NCI-H1105 (cell line): Measurements from ENCODE around the gene NR2C1.
"Not testable (repeated sequence)": the region's sequence is repeated elsewhere in the genome, so short reads cannot be mapped to it uniquely, and the experiment has no call there.

Experiments
- DNase-seq: peaks from one replicate; lab custom pipeline; 2025; lab: John Stamatoyannopoulos, UW

The NR2C1 gene

GRCh38 chr12:95002754-95003153 lies 70.7 kb downstream of the NR2C1 start:
- DNase-seq, result no peak

- DNase-seq, result no peak
Observed at GRCh38 chr12:94998326-94998725, 75.1 kb downstream of the NR2C1 start.

GRCh38 chr12:94997726-94998125 lies 75.7 kb downstream of the NR2C1 start:
- DNase-seq, result no peak

GRCh38 chr12:94997061-94997460 lies 76.4 kb downstream of the NR2C1 start:
- no peak for DNase-seq

GRCh38 chr12:94994312-94994711 lies 79.1 kb downstream of the NR2C1 start:
- DNase-seq, result no peak

- not testable (repeated sequence) for DNase-seq
Observed at GRCh38 chr12:94993855-94994254, 79.6 kb downstream of the NR2C1 start.

GRCh38 chr12:94990222-94990621 lies 83.2 kb downstream of the NR2C1 start:
- no peak for DNase-seq

GRCh38 chr12:94988471-94988870 lies 84.9 kb downstream of the NR2C1 start:
- DNase-seq, result no peak

- no peak for DNase-seq
Observed at GRCh38 chr12:94987801-94988200, 85.6 kb downstream of the NR2C1 start.

GRCh38 chr12:94987076-94987669 lies 86.2 kb downstream of the NR2C1 start:
- DNase-seq, result no peak

GRCh38 chr12:94985099-94985498 lies 88.3 kb downstream of the NR2C1 start:
- not testable (repeated sequence) for DNase-seq

GRCh38 chr12:94983321-94983720 lies 90.1 kb downstream of the NR2C1 start:
- DNase-seq, result no peak

GRCh38 chr12:94982456-94982855 lies 91.0 kb downstream of the NR2C1 start:
- no peak for DNase-seq

- no peak for DNase-seq
Observed at GRCh38 chr12:94980577-94980976, 92.8 kb downstream of the NR2C1 start.

- no peak for DNase-seq
Observed at GRCh38 chr12:94979941-94980340, 93.5 kb downstream of the NR2C1 start.

GRCh38 chr12:94977766-94978468 lies 95.5 kb downstream of the NR2C1 start:
- peak; percentile 2 for DNase-seq

GRCh38 chr12:94973221-94973620 lies 100.2 kb downstream of the NR2C1 start:
- DNase-seq, result no peak

- DNase-seq, result no peak
Observed at GRCh38 chr12:94972795-94973194, 100.6 kb downstream of the NR2C1 start.

- DNase-seq, result no peak
Observed at GRCh38 chr12:94971923-94972322, 101.5 kb downstream of the NR2C1 start.

GRCh38 chr12:94970560-94970959 lies 102.9 kb downstream of the NR2C1 start:
- no peak for DNase-seq
